GM12891 (cell line): Measurements from ENCODE around the gene TBPL2.

Experiments used
- POLR2A ChIP-seq: IDR thresholded peaks from 2 replicates; pipeline ENCODE4 v1.6.1; 2011; ENCODE audit warnings: low read depth, low read length, control low read depth
- POLR2AphosphoS5 ChIP-seq: IDR thresholded peaks from 2 replicates; pipeline ENCODE4 v1.6.1; 2011; ENCODE audit warnings: low read depth, low read length, control low read depth
- POU2F2 ChIP-seq: IDR thresholded peaks from 2 replicates; pipeline ENCODE4 v1.6.1; 2011; ENCODE audit warnings: low read depth, mild to moderate bottlenecking, control low read depth, low read length, moderate library complexity
- SPI1 ChIP-seq: IDR thresholded peaks from 2 replicates; pipeline ENCODE4 v1.6.1; 2011; ENCODE audit warnings: low read depth, low read length, control low read depth
- TAF1 ChIP-seq: IDR thresholded peaks from 2 replicates; pipeline ENCODE4 v1.6.1; 2011; ENCODE audit warnings: low read depth, low read length, control low read depth

DNA sequence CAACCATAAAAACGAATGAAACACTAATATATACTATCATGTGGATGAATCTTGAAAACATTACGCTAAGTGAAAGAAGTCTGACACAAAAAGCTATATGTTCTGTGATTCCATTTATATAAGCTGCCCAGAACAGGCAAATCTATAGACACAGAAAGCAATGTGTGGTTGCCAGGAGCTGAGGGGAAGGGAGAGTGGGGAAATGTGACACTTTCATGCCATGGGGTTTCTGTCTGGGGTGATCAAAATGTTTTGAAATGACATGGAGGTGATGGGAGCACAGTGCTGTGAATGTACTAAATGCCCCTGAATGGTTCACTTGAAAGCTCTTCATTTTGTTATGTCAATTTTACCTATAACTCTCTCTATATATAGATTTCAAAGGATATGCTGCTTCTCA is 58.9 kb downstream of the TBPL2 start:
- TF ChIP-seq POLR2AphosphoS5 (no peak), POLR2A (no peak), SPI1 (no peak), TAF1 (no peak), POU2F2 (no peak)
